SK-N-SH treated with all-trans-retinoic acid at 6 μM for 48 hours (cell line): Measurements from ENCODE around the gene TMEM132D.

ENCODE experiments used
- ATAC-seq: fragments of 200-7000 bp; cut with Tn5 transposase; 3 replicates; pipeline ENCODE4 v1.9.1; 2020; ENCODE audit warnings: mild to moderate bottlenecking, moderate library complexity
- ARNTL ChIP-seq: fragments of 450-650 bp; formaldehyde crosslinking; IDR thresholded peaks from 2 replicates; pipeline ENCODE4 v1.5.0; 2020; ENCODE audit warnings: low read depth, mild to moderate bottlenecking, moderate library complexity, borderline replicate concordance
- BACH2 ChIP-seq: fragments of 250-450 bp; sonication (Bioruptor Pico); IDR thresholded peaks from 2 replicates; pipeline ENCODE4 v1.9.0; 2021; ENCODE audit warnings: mild to moderate bottlenecking, borderline replicate concordance
- ESRRG ChIP-seq: fragments of 250-450 bp; sonication (Bioruptor Pico); IDR thresholded peaks from 2 replicates; pipeline ENCODE4 v1.6.1; 2021; ENCODE audit warnings: mild to moderate bottlenecking
- GLIS3 ChIP-seq: fragments of 250-450 bp; sonication (Bioruptor Pico); IDR thresholded peaks from 2 replicates; pipeline ENCODE4 v1.5.0; 2020; ENCODE audit warnings: mild to moderate bottlenecking, moderate library complexity
- ISL1 ChIP-seq: fragments of 250-450 bp; sonication (Bioruptor Pico); IDR thresholded peaks from 2 replicates; pipeline ENCODE4 v2.1.2; 2022; ENCODE audit warnings: mild to moderate bottlenecking, moderate library complexity
- OSR1 ChIP-seq: fragments of 250-450 bp; sonication (Bioruptor Pico); IDR thresholded peaks from 2 replicates; pipeline ENCODE4 v1.8.0; 2022; ENCODE audit warnings: moderate library complexity, mild to moderate bottlenecking, inconsistent platforms
- PPARA ChIP-seq: fragments of 250-450 bp; sonication (Bioruptor Pico); IDR thresholded peaks from 2 replicates; pipeline ENCODE4 v1.5.0; 2020; ENCODE audit warnings: mild to moderate bottlenecking, borderline replicate concordance
- RARB ChIP-seq: fragments of 250-450 bp; sonication (Bioruptor Pico); IDR thresholded peaks from 2 replicates; pipeline ENCODE4 v1.8.0; 2021; ENCODE audit warnings: mild to moderate bottlenecking, moderate library complexity
- SNAI2 ChIP-seq: fragments of 250-450 bp; sonication (Bioruptor Pico); IDR thresholded peaks from 2 replicates; pipeline ENCODE4 v1.5.0; 2020; ENCODE audit warnings: mild to moderate bottlenecking, moderate library complexity
- TCF4 ChIP-seq: fragments of 250-450 bp; sonication (Bioruptor Pico); IDR thresholded peaks from 2 replicates; pipeline ENCODE4 v1.8.0; 2021; ENCODE audit warnings: mild to moderate bottlenecking, moderate library complexity, borderline replicate concordance
- TOX ChIP-seq: fragments of 250-450 bp; sonication (Bioruptor Pico); IDR thresholded peaks from 2 replicates; pipeline ENCODE4 v1.8.0; 2021; ENCODE audit warnings: mild to moderate bottlenecking, moderate library complexity, borderline replicate concordance
- TSHZ2 ChIP-seq: fragments of 250-450 bp; sonication (Bioruptor Pico); IDR thresholded peaks from 2 replicates; pipeline ENCODE4 v1.5.0; 2020; ENCODE audit warnings: mild to moderate bottlenecking, moderate library complexity
- ZC3H10 ChIP-seq: fragments of 250-450 bp; sonication (Bioruptor Pico); IDR thresholded peaks from 2 replicates; pipeline ENCODE4 v1.5.1; 2021; ENCODE audit warnings: mild to moderate bottlenecking, moderate library complexity
- ZFP30 ChIP-seq: fragments of 450-650 bp; formaldehyde crosslinking; IDR thresholded peaks from 2 replicates; pipeline ENCODE4 v1.5.0; 2022; ENCODE audit warnings: mild to moderate bottlenecking, moderate library complexity
- ZNF565 ChIP-seq: fragments of 450-650 bp; formaldehyde crosslinking; conservative IDR thresholded peaks from 2 replicates; pipeline ENCODE4 v1.5.0; 2020; ENCODE audit warnings: low read depth, mild to moderate bottlenecking, moderate library complexity
- ZNF70 ChIP-seq: fragments of 450-650 bp; formaldehyde crosslinking; IDR thresholded peaks from 2 replicates; pipeline ENCODE4 v1.5.0; 2020; ENCODE audit warnings: mild to moderate bottlenecking, moderate library complexity
- ZNF8 ChIP-seq: fragments of 450-650 bp; formaldehyde crosslinking; IDR thresholded peaks from 2 replicates; pipeline ENCODE4 v1.5.0; 2020; ENCODE audit warnings: mild to moderate bottlenecking, moderate library complexity
- TF ChIP-seq, protein P1 (sequence below): fragments of 250-450 bp; sonication (Bioruptor Pico); IDR thresholded peaks from 2 replicates; pipeline ENCODE4 v1.8.0; 2020; ENCODE audit warnings: mild to moderate bottlenecking, moderate library complexity, borderline replicate concordance
- TF ChIP-seq, protein P2 (sequence below): fragments of 250-450 bp; sonication (Bioruptor Pico); IDR thresholded peaks from 2 replicates; pipeline ENCODE4 v1.5.1; 2021; ENCODE audit warnings: mild to moderate bottlenecking, moderate library complexity
- TF ChIP-seq, protein P3 (sequence below): fragments of 250-450 bp; sonication (Bioruptor Pico); IDR thresholded peaks from 2 replicates; pipeline ENCODE4 v1.8.0; 2021; ENCODE audit warnings: low read depth, mild to moderate bottlenecking, moderate library complexity, borderline replicate concordance
- TF ChIP-seq, protein P4 (sequence below): fragments of 250-450 bp; sonication (Bioruptor Pico); IDR thresholded peaks from 2 replicates; pipeline ENCODE4 v1.5.1; 2020; ENCODE audit warnings: low read depth, mild to moderate bottlenecking, moderate library complexity

Gene TMEM132D

DNA sequence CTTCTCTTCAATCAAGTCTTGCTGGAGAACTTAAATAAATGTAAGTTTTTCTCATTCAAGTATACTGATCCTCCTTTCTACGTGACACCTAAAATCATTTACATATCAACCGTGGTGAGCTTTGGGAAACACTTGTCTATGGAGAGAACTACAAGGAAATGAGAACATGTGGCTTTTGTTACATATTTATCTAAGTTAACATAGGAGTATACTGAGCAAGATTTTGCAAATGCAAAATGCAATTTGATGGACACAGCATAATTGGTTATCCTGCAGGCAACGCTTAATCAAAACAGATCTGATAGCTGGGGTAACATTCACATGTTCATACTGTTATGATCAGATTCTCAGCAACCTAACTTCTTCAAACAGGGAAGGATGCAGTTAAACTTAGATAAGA lies 376.3 kb downstream of the TMEM132D start:
- ATAC-seq, result no peak

DNA sequence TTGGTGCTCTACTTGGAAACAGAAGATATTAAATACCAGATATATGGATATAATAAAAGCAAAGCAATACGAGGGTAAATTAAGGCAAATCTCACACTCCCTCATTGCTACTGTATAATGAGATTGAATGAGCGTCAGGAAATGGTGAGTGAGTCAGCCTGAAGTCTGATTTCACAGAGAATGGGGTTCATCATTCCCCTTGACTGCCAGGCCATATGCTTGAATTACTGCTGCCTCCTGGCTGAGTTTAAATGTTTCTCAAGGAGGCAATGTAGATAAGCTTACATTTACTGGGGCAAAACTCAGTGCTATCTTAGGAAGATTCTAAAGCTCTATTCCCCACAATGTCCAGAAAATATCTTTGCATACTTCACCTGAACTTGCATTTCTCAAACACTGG lies 380.2 kb downstream of the TMEM132D start:
- no peak for ATAC-seq
- TF ChIP-seq ZC3H10 (no peak), ARNTL (CRISPR knock-in tag) (no peak), ZFP30 (CRISPR knock-in tag) (no peak)
- TF ChIP-seq, protein P1, sequence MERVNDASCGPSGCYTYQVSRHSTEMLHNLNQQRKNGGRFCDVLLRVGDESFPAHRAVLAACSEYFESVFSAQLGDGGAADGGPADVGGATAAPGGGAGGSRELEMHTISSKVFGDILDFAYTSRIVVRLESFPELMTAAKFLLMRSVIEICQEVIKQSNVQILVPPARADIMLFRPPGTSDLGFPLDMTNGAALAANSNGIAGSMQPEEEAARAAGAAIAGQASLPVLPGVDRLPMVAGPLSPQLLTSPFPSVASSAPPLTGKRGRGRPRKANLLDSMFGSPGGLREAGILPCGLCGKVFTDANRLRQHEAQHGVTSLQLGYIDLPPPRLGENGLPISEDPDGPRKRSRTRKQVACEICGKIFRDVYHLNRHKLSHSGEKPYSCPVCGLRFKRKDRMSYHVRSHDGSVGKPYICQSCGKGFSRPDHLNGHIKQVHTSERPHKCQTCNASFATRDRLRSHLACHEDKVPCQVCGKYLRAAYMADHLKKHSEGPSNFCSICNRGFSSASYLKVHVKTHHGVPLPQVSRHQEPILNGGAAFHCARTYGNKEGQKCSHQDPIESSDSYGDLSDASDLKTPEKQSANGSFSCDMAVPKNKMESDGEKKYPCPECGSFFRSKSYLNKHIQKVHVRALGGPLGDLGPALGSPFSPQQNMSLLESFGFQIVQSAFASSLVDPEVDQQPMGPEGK (CRISPR knock-in tag), result no peak

More for the DNA sequence above, 376.3 kb downstream of the TMEM132D start:
- TF ChIP-seq TCF4 (no peak), ISL1 (CRISPR knock-in tag) (no peak), GLIS3 (CRISPR knock-in tag) (no peak), PPARA (no peak), ZC3H10 (no peak), RARB (CRISPR knock-in tag) (no peak), ZNF70 (CRISPR knock-in tag) (no peak), TSHZ2 (CRISPR knock-in tag) (no peak), ESRRG (CRISPR knock-in tag) (no peak), ZFP30 (CRISPR knock-in tag) (no peak), ARNTL (CRISPR knock-in tag) (no peak), BACH2 (no peak), ZNF565 (CRISPR knock-in tag) (no peak)
- TF ChIP-seq, protein P2, sequence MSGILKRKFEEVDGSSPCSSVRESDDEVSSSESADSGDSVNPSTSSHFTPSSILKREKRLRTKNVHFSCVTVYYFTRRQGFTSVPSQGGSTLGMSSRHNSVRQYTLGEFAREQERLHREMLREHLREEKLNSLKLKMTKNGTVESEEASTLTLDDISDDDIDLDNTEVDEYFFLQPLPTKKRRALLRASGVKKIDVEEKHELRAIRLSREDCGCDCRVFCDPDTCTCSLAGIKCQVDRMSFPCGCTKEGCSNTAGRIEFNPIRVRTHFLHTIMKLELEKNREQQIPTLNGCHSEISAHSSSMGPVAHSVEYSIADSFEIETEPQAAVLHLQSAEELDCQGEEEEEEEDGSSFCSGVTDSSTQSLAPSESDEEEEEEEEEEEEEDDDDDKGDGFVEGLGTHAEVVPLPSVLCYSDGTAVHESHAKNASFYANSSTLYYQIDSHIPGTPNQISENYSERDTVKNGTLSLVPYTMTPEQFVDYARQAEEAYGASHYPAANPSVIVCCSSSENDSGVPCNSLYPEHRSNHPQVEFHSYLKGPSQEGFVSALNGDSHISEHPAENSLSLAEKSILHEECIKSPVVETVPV (CRISPR knock-in tag), result no peak
- TF ChIP-seq, protein P3, sequence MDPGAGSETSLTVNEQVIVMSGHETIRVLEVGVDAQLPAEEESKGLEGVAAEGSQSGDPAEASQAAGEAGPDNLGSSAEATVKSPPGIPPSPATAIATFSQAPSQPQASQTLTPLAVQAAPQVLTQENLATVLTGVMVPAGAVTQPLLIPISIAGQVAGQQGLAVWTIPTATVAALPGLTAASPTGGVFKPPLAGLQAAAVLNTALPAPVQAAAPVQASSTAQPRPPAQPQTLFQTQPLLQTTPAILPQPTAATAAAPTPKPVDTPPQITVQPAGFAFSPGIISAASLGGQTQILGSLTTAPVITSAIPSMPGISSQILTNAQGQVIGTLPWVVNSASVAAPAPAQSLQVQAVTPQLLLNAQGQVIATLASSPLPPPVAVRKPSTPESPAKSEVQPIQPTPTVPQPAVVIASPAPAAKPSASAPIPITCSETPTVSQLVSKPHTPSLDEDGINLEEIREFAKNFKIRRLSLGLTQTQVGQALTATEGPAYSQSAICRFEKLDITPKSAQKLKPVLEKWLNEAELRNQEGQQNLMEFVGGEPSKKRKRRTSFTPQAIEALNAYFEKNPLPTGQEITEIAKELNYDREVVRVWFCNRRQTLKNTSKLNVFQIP, result no peak
- TF ChIP-seq, protein P1 (CRISPR knock-in tag), result no peak
- TF ChIP-seq, protein P4, sequence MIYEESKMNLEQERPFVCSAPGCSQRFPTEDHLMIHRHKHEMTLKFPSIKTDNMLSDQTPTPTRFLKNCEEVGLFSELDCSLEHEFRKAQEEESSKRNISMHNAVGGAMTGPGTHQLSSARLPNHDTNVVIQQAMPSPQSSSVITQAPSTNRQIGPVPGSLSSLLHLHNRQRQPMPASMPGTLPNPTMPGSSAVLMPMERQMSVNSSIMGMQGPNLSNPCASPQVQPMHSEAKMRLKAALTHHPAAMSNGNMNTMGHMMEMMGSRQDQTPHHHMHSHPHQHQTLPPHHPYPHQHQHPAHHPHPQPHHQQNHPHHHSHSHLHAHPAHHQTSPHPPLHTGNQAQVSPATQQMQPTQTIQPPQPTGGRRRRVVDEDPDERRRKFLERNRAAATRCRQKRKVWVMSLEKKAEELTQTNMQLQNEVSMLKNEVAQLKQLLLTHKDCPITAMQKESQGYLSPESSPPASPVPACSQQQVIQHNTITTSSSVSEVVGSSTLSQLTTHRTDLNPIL, result no peak

GRCh38 chr12:129520739-129521138 lies 383.1 kb downstream of the TMEM132D start:
- ATAC-seq, result no peak
- TF ChIP-seq ARNTL (CRISPR knock-in tag) (no peak), PPARA (no peak), TOX (CRISPR knock-in tag) (no peak), OSR1 (CRISPR knock-in tag) (no peak), ZNF8 (no peak), ZNF565 (CRISPR knock-in tag) (no peak), GLIS3 (CRISPR knock-in tag) (no peak), ZFP30 (CRISPR knock-in tag) (no peak), ZNF70 (CRISPR knock-in tag) (no peak), SNAI2 (CRISPR knock-in tag) (no peak), ESRRG (CRISPR knock-in tag) (no peak)
- TF ChIP-seq, protein P2 (CRISPR knock-in tag), result no peak
- TF ChIP-seq, protein P1 (CRISPR knock-in tag), result no peak
- TF ChIP-seq, protein P3, result no peak
